Caco-2 (cell line): ENCODE measurements around the gene CAMKMT. TPM values are rescaled to one million over a fixed set of nuclear protein-coding genes. Genes with fewer than 3 reads are reported as not detected.
"Not testable (repeated sequence)": the region's sequence is repeated elsewhere in the genome, so short reads cannot be mapped to it uniquely, and the experiment has no call there.

Source experiments
- BruUV-seq: library from RNA; stranded (reverse); fragments of 400-500 nt; replicated peaks from 2 replicates; lab custom pipeline; 2021; lab: Mats Ljungman, UMichigan
- CTCF ChIA-PET: fragments of 300-600 bp; sonication (Branson Sonifier 250); formaldehyde crosslinking; loops from one replicate; lab custom pipeline; 2022; ENCODE audit warnings: antibody characterized with exemption; lab: Charles Lee
- POLR2A ChIA-PET: fragments of 300-600 bp; sonication (Branson Sonifier 250); formaldehyde crosslinking; loops from one replicate; lab custom pipeline; 2022; ENCODE audit warnings: antibody characterized with exemption; lab: Charles Lee
- DNase-seq, 2 experiments: peaks; one replicate each; pipeline versions ENCODE4 v3.0.0 to v3.0.0-alpha.2; 2020 to 2022
- H3K27me3 ChIP-seq: replicated peaks from 2 replicates; pipeline ENCODE4 v1.6.0; 2011; ENCODE audit warnings: low read length; ENCODE audit not compliant: control insufficient read depth, insufficient read depth
- H3K36me3 ChIP-seq: 2 replicates; pipeline ENCODE4 v1.5.1; 2011; ENCODE audit warnings: low read length; ENCODE audit not compliant: control insufficient read depth, insufficient read depth
- H3K4me1 ChIP-seq: fragments of 250-450 bp; sonication (Bioruptor Pico); 2 replicates; pipeline ENCODE4 v1.5.1; 2020; ENCODE audit warnings: mild to moderate bottlenecking
- H3K4me3 ChIP-seq: 2 replicates; pipeline ENCODE4 v1.5.1; 2011; ENCODE audit warnings: low read depth, mild to moderate bottlenecking, control low read depth, low read length
- H3K9me3 ChIP-seq: fragments of 250-450 bp; sonication (Bioruptor Pico); 2 replicates; pipeline ENCODE4 v1.5.1; 2020; ENCODE audit warnings: mild to moderate bottlenecking, moderate library complexity
- H3K27ac Mint-ChIP-seq: one replicate; pipeline ENCODE4 v1.8.0; 2022; ENCODE audit warnings: mixed read lengths; ENCODE audit not compliant: unreplicated experiment
- H3K27me3 Mint-ChIP-seq: one replicate; pipeline ENCODE4 v1.8.0; 2022; ENCODE audit warnings: mixed read lengths; ENCODE audit not compliant: insufficient read depth, unreplicated experiment
- H3K36me3 Mint-ChIP-seq: one replicate; pipeline ENCODE4 v1.8.0; 2022; ENCODE audit warnings: mild to moderate bottlenecking, mixed read lengths; ENCODE audit not compliant: insufficient read depth, unreplicated experiment
- H3K4me1 Mint-ChIP-seq: one replicate; pipeline ENCODE4 v1.8.0; 2022; ENCODE audit warnings: low read depth, mixed read lengths; ENCODE audit not compliant: unreplicated experiment
- H3K4me3 Mint-ChIP-seq: one replicate; pipeline ENCODE4 v1.8.0; 2022; ENCODE audit warnings: mild to moderate bottlenecking, moderate library complexity, mixed read lengths; ENCODE audit not compliant: unreplicated experiment
- H3K9me3 Mint-ChIP-seq: one replicate; pipeline ENCODE4 v1.8.0; 2022; ENCODE audit warnings: mixed read lengths; ENCODE audit not compliant: unreplicated experiment
- intact Hi-C: fragments of 100-400 bp; cut with micrococcal nuclease; formaldehyde crosslinking; loops from one replicate; pipeline ENCODE4 v1.10.0; 2022; ENCODE audit not compliant: unreplicated experiment
- total RNA-seq: library from RNA; stranded (reverse); gene quantifications from 2 replicates; pipeline ENCODE4 v1.2.3, GENCODE V29; 2022
- TF ChIP-seq, protein P1 (sequence below), 2 experiments: fragments of 200-600 bp in 1 of 2; IDR thresholded peaks; 1 replicate in 1 of 2; 2 replicates in 1 of 2; pipeline versions ENCODE4 v1.5.1 to v1.8.0; 2011 to 2022; ENCODE audit warnings: antibody characterized with exemption in 1 of 2, control low read depth in 1 of 2, inconsistent platforms in 1 of 2, low read depth in 1 of 2, low read length in 1 of 2, mild to moderate bottlenecking in 1 of 2, moderate library complexity in 1 of 2; ENCODE audit not compliant: insufficient read depth in 1 of 2, severe bottlenecking in 1 of 2, unreplicated experiment in 1 of 2

The CAMKMT gene
- total RNA-seq, 1 experiment from 2014 or later: 25.2 TPM

DNA sequence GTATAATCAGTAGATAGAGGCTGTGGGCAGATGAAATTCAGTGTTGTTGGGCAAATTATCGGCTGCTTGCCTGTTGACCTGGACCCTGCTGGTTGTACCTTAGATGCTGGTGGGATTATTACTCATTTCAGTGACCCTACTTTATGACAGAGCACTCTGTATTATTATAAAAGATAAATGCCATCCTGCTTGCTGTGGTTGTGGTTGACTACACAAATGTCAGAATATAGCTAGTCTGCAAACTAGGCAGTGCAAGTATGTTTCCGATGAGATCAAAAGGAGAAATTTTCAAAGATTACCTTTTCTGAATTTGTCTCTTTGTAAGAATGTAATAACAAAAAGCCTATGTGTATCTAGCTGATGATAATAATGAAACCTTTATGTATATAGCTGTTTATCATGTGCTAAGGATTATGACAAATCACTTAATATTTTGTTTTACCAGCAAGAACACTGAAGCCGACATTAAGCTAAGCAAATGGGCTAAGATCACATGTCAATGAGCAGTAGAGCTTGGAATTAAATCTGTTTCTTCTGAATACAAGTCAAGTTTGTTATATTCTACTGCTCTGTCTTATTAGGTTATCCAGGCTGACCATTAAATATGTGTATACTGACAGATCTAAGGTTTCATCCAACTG lies 219.2 kb downstream of the CAMKMT start:
- Histone ChIP-seq H3K4me1 (peaks cover 68% of the 10 kb centered on the region), H3K9me3 (no peaks in the 10 kb centered on the region), H3K4me3 (no peak overlapping the region), H3K27me3 (no peaks in the 10 kb centered on the region), H3K36me3 (no peaks in the 10 kb centered on the region)
- H3K27me3 Mint-ChIP-seq: no peaks in the 10 kb centered on the region
- ChIA-PET CTCF (interaction anchor here (0.7 kb wide), 1 partner anchor 102 kb away, joined by 3 read pairs; no protein-coding TSS in a partner anchor), POLR2A (no interaction called here)
- no TSS peak for BruUV-seq
- H3K4me1 Mint-ChIP-seq: peaks cover 41% of the 10 kb centered on the region
- H3K27ac Mint-ChIP-seq: no peak overlapping the region
- H3K9me3 Mint-ChIP-seq: no peaks in the 10 kb centered on the region
- no peak overlapping the region for H3K4me3 Mint-ChIP-seq
- TF ChIP-seq, protein P1, sequence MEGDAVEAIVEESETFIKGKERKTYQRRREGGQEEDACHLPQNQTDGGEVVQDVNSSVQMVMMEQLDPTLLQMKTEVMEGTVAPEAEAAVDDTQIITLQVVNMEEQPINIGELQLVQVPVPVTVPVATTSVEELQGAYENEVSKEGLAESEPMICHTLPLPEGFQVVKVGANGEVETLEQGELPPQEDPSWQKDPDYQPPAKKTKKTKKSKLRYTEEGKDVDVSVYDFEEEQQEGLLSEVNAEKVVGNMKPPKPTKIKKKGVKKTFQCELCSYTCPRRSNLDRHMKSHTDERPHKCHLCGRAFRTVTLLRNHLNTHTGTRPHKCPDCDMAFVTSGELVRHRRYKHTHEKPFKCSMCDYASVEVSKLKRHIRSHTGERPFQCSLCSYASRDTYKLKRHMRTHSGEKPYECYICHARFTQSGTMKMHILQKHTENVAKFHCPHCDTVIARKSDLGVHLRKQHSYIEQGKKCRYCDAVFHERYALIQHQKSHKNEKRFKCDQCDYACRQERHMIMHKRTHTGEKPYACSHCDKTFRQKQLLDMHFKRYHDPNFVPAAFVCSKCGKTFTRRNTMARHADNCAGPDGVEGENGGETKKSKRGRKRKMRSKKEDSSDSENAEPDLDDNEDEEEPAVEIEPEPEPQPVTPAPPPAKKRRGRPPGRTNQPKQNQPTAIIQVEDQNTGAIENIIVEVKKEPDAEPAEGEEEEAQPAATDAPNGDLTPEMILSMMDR (IDR thresholded peaks at IDR 0.05; ENCODE audit: insufficient read depth in 1 of 2, low read depth in 1 of 2, low read length in 1 of 2, severe bottlenecking in 1 of 2, unreplicated experiment in 1 of 2): no peak
- H3K36me3 Mint-ChIP-seq: no peaks in the 10 kb centered on the region
- intact Hi-C loops: no loop called here
- no peak for DNase-seq

DNA sequence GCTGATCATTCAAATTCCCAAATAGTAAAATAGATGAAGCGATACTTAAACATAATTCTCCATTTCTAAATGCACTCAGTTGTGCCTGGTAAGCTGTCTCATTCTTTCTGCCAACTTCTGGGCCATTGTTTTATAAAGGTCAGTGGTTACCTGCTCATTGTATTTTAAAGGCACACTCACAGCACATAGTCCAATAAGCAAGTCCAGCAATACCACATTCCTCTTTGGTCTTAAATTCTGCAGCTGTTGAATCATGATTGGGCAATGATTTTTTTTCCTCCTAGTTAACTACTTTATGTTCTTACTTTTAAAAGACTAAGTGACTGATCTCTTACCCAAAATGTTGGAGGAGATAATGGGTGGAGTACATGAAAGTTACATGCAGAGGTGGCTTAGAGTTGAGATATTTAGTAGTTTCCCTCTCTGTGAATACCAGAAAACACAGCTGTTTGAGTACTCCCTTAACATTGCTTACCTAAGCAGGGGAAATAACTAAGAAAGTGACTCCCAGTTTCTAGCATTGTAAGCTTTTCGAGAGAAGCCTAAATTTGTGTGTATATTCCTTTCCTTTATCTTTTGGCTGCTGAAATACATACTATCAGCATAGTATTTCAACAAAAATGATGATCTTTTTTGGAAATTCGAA lies 220.7 kb downstream of the CAMKMT start:
- Mint-ChIP-seq H3K27me3 (no peaks in the 10 kb centered on the region), H3K9me3 (no peaks in the 10 kb centered on the region), H3K27ac (peak overlapping the region; percentile 67), H3K4me3 (peak overlapping the region; percentile 20), H3K4me1 (peaks cover 26% of the 10 kb centered on the region), H3K36me3 (no peaks in the 10 kb centered on the region)
- DNase-seq: peak in 1 of 2 experiments; percentile 41
- Histone ChIP-seq H3K9me3 (peaks cover 5% of the 10 kb centered on the region; the same call in 1 of the 2 replicates), H3K4me3 (no peak overlapping the region), H3K27me3 (no peaks in the 10 kb centered on the region), H3K4me1 (peaks cover 55% of the 10 kb centered on the region), H3K36me3 (no peaks in the 10 kb centered on the region)
- TF ChIP-seq, protein P1 (IDR thresholded peaks at IDR 0.05; ENCODE audit: insufficient read depth in 1 of 2, low read depth in 1 of 2, low read length in 1 of 2, severe bottlenecking in 1 of 2, unreplicated experiment in 1 of 2): no peak
- no TSS peak for BruUV-seq
- intact Hi-C loops: no loop called here
- CTCF ChIA-PET: interaction anchor here (1.1 kb wide), 1 partner anchor 103 kb away, joined by 6 read pairs; no protein-coding TSS in a partner anchor
- POLR2A ChIA-PET: no interaction called here

DNA sequence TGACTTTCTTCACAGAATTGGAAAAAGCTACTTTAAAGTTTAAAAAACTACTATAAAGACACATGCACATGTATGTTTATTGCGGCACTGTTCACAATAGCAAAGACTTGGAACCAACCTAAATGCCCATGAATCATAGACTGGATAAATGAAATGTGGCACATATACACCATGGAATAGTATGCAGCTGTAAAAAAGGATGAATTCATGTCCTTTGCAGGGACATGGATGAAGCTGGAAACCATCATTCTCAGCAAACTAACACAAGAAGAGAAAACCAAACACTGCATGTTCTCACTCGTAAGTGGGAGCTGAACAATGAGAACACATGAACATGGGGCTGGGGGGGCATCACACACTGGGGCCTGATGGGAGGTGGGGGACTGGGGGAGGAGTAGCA lies 233.9 kb downstream of the CAMKMT start:
- H3K4me3 ChIP-seq, H3K4me1 Mint-ChIP-seq, H3K27me3 Mint-ChIP-seq, H3K9me3 ChIP-seq, H3K9me3 Mint-ChIP-seq, H3K36me3 Mint-ChIP-seq, intact Hi-C loops, BruUV-seq, H3K4me3 Mint-ChIP-seq, H3K36me3 ChIP-seq, POLR2A ChIA-PET, DNase-seq, H3K4me1 ChIP-seq, CTCF ChIA-PET, H3K27me3 ChIP-seq, H3K27ac Mint-ChIP-seq: not testable (repeated sequence)
